Heart right ventricle (tissue), 16 donors: ENCODE data around the gene HCRTR1. TPM values are rescaled to one million over a fixed set of nuclear protein-coding genes. Genes with fewer than 3 reads are reported as not detected.
A peak's percentile ranks its signal among the peaks of the same experiment; 100 is the strongest.

Experiments
- ATAC-seq, 8 donors: fragments of 200-7000 bp; cut with Tn5 transposase; one replicate each; pipeline ENCODE4 v1.9.1; 2020; ENCODE audit warnings: mild to moderate bottlenecking in 8 of 8, moderate library complexity in 8 of 8, moderate number of reproducible peaks in 1 of 8
- DNase-seq, 2 donors: peaks; one replicate each; pipeline ENCODE4 v3.0.0-alpha.2; 2020
- H3K27ac ChIP-seq, 10 donors: fragments of 200-600 bp; sonication (generic) in 2 of 10; one replicate each; pipeline versions ENCODE4 v1.5.0 to v1.8.0; 2020 to 2022; ENCODE audit warnings: mild to moderate bottlenecking in 3 of 10
- H3K27me3 ChIP-seq, 7 donors: fragments of 200-600 bp; one replicate each; pipeline ENCODE4 v1.8.0; 2021 to 2022; ENCODE audit warnings: mild to moderate bottlenecking in 2 of 7
- H3K36me3 ChIP-seq, 9 donors: fragments of 200-600 bp; sonication (generic) in 1 of 9; one replicate each; pipeline versions ENCODE4 v1.5.0 to v1.8.0; 2020 to 2022; ENCODE audit warnings: mild to moderate bottlenecking in 2 of 9
- H3K4me1 ChIP-seq, 9 donors: fragments of 200-600 bp; sonication (generic) in 1 of 9; one replicate each; pipeline versions ENCODE4 v1.5.0 to v1.8.0; 2020 to 2022; ENCODE audit warnings: mild to moderate bottlenecking in 4 of 9
- H3K4me3 ChIP-seq, 10 donors: fragments of 200-600 bp; sonication (generic) in 2 of 10; one replicate each; pipeline versions ENCODE4 v1.5.0 to v1.8.0; 2020 to 2022; ENCODE audit warnings: mild to moderate bottlenecking in 7 of 10, moderate library complexity in 2 of 10
- H3K9me3 ChIP-seq, 11 donors: fragments of 200-600 bp in 10 of 11; sonication (generic) in 2 of 11; one replicate each; pipeline versions ENCODE4 v1.5.0 to v1.8.0; 2013 to 2022; ENCODE audit warnings: mild to moderate bottlenecking in 2 of 11, control low read depth in 1 of 11, moderate library complexity in 1 of 11
- WGBS, 2 donors: extraction: QIAGEN DNeasy Blood & Tissue Kit; methylation state at CpG; one replicate each; pipeline ENCODE4 v1.1.7; 2013; ENCODE audit warnings: inconsistent platforms in 1 of 2; 5-methylcytosine and 5-hydroxymethylcytosine counted together
- intact Hi-C, 10 donors: fragments of 100-400 bp; cut with DNase I; formaldehyde crosslinking; loops; one replicate each; pipeline versions ENCODE4 v1.11.1 to v1.14.2; 2022
- polyA plus RNA-seq, 2 donors: library from polyadenylated mRNA; stranded (reverse); fragments of 200-250 nt; gene quantifications; one replicate each; pipeline ENCODE4 v1.2.3, GENCODE V29; 2013
- total RNA-seq, 10 donors: library from RNA; stranded (reverse); fragmentation: NEBNext Ultra II Directional in 3 of 10; extraction: Animal tissue kit (Norgen Biotek cat#: 25700) in 3 of 10; gene quantifications; one replicate each; pipeline versions ENCODE4 v1.2.1 to v1.2.4, GENCODE V29; 2021 to 2023
- TF ChIP-seq, protein P1 (sequence below), 9 donors: fragments of 200-600 bp; sonication (generic) in 2 of 9; IDR thresholded peaks; one replicate each; pipeline versions ENCODE4 v1.5.0 to v1.8.0; 2021 to 2022; ENCODE audit warnings: antibody characterized with exemption in 9 of 9, mild to moderate bottlenecking in 5 of 9, moderate library complexity in 1 of 9
- donor health status: Arrhythmogenic right ventricular cardiomyopathy.
- donor health status: ischemic (EF 13 %, LVEDD 7.1; RV severe dilation, severe dysfunction).
- donor health status: healthy with polysubstance abuse.
- donor health status: DM: no; HTN: yes; CAD: no.
- donor health status: DM: no; HTN: no; CAD: no.
- donor health status: ischemic (EF 25% LVEDD 6.9; RV normal size, moderate dysfunction).
- donor health status: ischemic (EF 25% LVEDD 5.7; RV mildly dilated, moderate dysfunction).
- donor health status: healthy.
- donor health status: DM: yes; HTN: yes; CAD: no.
- donor health status: Ischemic cardiomyopathy.
- donor health status: ischemic (EF 35%, LVEDD 5.7; RV mildly dilated, moderate dysfunction).
- donor health status: nonischemic (EF 11% LVEDD 7.7; RV severe dilation, severe dysfunction).
- donor health status: DM: yes; HTN: yes; CAD: no.
- donor health status: PGD.
- donor health status: ischemic (EF 29% LVEDD 5.4; RV normal size, mild dysfunction).
- donor health status: nonischemic (EF 23%, LVEDD 6.1; RV moderate dilation, normal function).

Gene HCRTR1
- total and polyA plus RNA-seq, 12 donors: 0.17 to 1.5 (median 0.37) TPM; not detected in 4

GRCh38 chr1:31646259-31646960 lies 28.9 kb downstream of the HCRTR1 start:
- ATAC-seq: no peak
- Histone ChIP-seq H3K9me3 (no peaks in the 10 kb centered on the region), H3K27ac (peak overlapping the region in 6 of 10 donors; percentile 51 to 99 (median 77)), H3K4me3 (no peak overlapping the region), H3K36me3 (peaks cover 0 to 2% (median 0%) of the 10 kb centered on the region in 9 donors), H3K27me3 (no peaks in the 10 kb centered on the region), H3K4me1 (peaks cover 16 to 87% (median 70%) of the 10 kb centered on the region in 9 donors)
- 99 to 100% methylated on average over 4 of the region's 4 CpGs for whole genome bisulfite sequencing, 2 donors
- TF ChIP-seq, protein P1, sequence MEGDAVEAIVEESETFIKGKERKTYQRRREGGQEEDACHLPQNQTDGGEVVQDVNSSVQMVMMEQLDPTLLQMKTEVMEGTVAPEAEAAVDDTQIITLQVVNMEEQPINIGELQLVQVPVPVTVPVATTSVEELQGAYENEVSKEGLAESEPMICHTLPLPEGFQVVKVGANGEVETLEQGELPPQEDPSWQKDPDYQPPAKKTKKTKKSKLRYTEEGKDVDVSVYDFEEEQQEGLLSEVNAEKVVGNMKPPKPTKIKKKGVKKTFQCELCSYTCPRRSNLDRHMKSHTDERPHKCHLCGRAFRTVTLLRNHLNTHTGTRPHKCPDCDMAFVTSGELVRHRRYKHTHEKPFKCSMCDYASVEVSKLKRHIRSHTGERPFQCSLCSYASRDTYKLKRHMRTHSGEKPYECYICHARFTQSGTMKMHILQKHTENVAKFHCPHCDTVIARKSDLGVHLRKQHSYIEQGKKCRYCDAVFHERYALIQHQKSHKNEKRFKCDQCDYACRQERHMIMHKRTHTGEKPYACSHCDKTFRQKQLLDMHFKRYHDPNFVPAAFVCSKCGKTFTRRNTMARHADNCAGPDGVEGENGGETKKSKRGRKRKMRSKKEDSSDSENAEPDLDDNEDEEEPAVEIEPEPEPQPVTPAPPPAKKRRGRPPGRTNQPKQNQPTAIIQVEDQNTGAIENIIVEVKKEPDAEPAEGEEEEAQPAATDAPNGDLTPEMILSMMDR (IDR thresholded peaks at IDR 0.05): no peak
- DNase-seq: no peak
- intact Hi-C loops: loop anchor here in 1 of 10 donors (5.0 kb wide), 1 partner anchor 74 kb away; no protein-coding TSS in a partner anchor

DNA sequence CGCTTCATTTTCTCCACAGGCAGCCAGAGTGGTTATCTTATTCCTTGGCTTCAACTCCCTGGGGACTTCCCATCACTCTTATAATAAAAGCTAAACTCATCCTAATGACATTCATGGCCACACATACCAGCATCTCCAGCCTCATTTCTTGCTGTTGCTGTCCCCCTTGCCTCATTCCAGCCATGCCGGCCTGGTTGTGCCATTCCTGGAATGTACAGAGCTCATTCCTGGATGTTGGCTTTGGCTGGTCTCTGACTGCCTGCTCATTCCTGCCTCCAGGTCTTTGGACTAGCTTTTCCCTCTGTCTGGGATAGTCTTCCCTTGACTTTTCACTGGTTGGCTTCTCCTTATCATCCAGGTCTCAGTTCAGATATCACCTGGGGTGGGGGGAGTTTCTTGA lies 29.6 kb downstream of the HCRTR1 start:
- 60 to 64% methylated on average over 2 of the region's 2 CpGs for WGBS, 2 donors
- H3K4me3 ChIP-seq: no peak overlapping the region
- H3K4me1 ChIP-seq: peaks cover 16 to 87% (median 68%) of the 10 kb centered on the region in 9 donors
- no peak for DNase-seq
- intact Hi-C loops: loop anchor here in 1 of 10 donors (5.0 kb wide), 1 partner anchor 75 kb away; no protein-coding TSS in a partner anchor
- H3K27ac ChIP-seq: peak overlapping the region in 9 of 10 donors; percentile 3 to 94 (median 71)
- H3K36me3 ChIP-seq: peaks cover 0 to under 1% (median 0%) of the 10 kb centered on the region in 9 donors
- H3K9me3 ChIP-seq: no peaks in the 10 kb centered on the region
- ATAC-seq: no peak
- no peaks in the 10 kb centered on the region for H3K27me3 ChIP-seq
- TF ChIP-seq, protein P1 (IDR thresholded peaks at IDR 0.05): no peak

GRCh38 chr1:31648190-31648589 lies 30.7 kb downstream of the HCRTR1 start:
- intact Hi-C loops: loop anchor here in 1 of 10 donors (5.0 kb wide), 1 partner anchor 76 kb away; no protein-coding TSS in a partner anchor
- Histone ChIP-seq H3K9me3 (no peaks in the 10 kb centered on the region), H3K36me3 (peaks cover 0 to 11% (median 0%) of the 10 kb centered on the region in 9 donors), H3K4me3 (no peak overlapping the region), H3K27me3 (no peaks in the 10 kb centered on the region), H3K27ac (peak overlapping the region; percentile 15 to 94 (median 64)), H3K4me1 (peaks cover 11 to 78% (median 57%) of the 10 kb centered on the region in 9 donors)
- DNase-seq (no peak), ATAC-seq (no peak)
- 59 to 62% methylated on average over 2 of the region's 2 CpGs for WGBS, 2 donors
- TF ChIP-seq, protein P1 (IDR thresholded peaks at IDR 0.05): no peak

GRCh38 chr1:31648641-31649357 lies 31.3 kb downstream of the HCRTR1 start:
- Histone ChIP-seq H3K27ac (peak overlapping the region; percentile 15 to 94 (median 64)), H3K36me3 (peaks cover 0 to 17% (median 0%) of the 10 kb centered on the region in 9 donors), H3K9me3 (no peaks in the 10 kb centered on the region), H3K4me3 (no peak overlapping the region), H3K4me1 (peaks cover 5 to 72% (median 51%) of the 10 kb centered on the region in 9 donors), H3K27me3 (no peaks in the 10 kb centered on the region)
- WGBS, 2 donors: 60 to 62% methylated on average over 8 to 9 of the region's 9 CpGs
- ATAC-seq: peak in 5 of 8 donors; percentile 3 to 13 (median 7)
- DNase-seq: peak in 1 of 2 donors; percentile 50
- TF ChIP-seq, protein P1 (IDR thresholded peaks at IDR 0.05): no peak
- intact Hi-C loops: loop anchor here in 1 of 10 donors (5.0 kb wide), 1 partner anchor 76 kb away; no protein-coding TSS in a partner anchor
